SKM-1 treated with dmso at 0.1 percent for 144 hours (cell line): ENCODE measurements around the gene CCDC51.

Experiments
- DNase-seq: peaks from one replicate; lab custom pipeline; 2025; ENCODE audit not compliant: unreplicated experiment; lab: John Stamatoyannopoulos, UW

The CCDC51 gene

DNA sequence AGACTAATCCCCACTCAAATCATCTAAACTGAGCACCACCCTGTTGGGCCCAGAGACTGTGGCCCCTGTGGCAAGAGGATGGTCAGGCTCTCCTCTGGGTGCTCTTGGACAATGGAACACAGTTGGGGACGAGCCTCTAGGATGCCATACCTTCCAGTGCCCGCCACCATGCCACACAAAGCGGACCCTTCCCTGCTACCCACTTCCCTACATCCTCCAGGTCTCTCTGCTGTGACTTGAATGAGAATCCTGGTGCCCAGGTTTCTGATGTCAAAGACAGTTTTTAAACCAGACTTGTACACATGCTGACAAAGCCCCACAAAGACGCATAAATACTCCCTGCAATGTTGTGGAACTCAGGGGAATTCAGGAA is 4.7 kb downstream of the CCDC51 start:
- DNase-seq: no peak

DNA sequence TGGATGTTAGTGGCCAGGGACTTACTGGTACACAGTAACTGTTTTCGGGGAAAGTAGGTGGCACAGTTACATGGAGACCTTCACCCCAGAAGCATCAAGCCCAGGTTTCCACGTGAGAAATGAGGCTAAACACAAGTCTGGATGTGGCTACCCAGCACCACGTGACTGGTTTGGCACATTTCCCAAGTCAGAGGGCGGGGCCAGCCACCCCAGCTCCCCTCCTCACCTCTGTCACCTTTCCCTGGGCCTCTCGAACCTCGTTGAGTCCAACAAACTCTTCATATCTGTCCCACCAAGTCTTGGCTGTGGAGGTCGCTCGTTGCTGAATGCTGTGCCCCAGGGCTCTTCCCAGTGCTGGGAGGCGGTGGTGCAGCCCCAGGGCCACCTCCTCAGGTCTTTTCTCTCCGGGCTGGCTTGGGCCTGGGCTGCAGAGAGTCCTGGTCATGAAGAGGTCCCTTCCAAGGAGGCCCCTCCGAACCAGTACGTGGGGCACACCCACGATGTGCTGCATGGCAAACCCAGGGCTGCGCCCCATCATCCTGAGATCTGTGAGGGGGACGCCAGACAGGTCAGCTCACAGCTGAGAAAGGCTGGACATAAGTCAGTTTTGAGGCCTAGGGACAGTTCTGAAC is 5.2 kb downstream of the CCDC51 start:
- no peak for DNase-seq

DNA sequence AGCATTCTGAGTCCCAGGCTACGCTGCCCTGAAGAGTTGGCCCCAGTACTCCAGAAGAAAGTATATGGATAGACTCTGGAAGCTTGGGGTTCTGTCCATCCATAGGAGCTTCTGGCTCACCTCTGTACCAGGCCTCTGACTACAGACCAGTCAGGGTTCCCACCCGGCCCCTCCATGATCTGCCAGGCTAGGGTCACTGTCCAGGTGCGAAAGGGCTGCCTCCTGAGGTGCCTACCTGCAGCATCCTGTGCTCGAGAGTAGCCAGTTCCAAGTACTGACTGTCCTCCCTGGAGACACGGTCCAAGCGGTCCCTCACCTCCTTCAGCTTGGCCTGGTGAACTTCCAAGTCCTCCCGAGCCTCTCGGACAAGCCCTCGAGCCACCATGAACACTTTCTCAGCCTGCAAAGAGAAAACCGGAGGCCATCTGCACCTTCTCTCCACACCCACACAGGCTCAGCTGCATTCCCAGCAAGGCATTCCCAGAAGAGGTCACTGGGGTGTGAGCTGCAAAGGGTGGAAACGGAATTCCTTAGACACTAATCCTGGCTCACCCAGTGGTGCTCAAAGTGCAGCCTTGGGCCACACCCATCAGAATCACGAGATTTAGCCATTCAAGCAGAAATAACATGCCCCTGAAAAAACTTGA is 6.3 kb downstream of the CCDC51 start:
- no peak for DNase-seq

DNA sequence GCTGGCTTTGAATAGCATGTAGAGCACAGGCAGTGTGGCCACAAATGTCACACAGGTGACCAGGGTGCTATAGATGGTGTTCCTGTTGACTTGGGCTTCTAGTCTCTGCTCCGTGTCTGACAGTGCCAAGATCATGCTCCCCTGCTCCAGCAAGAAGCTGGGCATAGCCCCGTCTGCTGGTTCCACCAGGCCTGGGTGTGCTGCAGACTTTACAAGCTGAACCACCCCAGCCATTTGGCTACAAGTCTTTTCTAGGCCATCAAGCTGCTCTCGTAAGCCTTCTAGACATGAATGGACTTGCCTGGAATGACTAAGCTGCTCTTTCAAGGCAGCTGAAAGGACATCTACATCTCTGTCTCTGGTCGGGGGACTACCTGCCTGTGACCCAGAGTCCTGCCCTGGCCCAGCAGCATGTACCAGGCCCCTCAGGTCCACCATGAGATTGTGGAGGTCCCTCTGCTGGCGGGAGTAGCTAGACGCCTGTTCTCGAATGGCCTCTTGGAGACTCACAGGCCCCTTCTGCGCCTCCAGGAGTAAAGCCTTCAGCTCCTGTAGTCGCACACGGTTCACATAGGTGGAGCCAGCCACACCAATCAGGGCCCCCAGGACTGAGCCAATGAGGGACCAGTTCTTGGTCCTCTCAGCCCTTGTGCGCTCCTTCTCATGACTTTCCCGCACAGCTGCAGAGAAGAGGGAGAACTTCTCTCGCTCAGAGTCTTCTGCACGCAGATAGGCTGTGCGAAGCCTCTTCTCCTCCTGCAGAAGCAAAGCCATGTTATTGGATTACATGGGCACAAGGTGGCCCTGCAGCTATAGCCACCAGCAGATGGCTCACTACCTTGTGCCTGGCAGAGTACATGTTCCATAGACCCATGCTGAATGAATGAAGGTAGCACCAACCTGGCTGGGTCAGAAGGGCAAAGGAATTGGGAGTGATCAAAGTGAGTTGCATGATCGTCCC is 7.2 kb downstream of the CCDC51 start:
- no peak for DNase-seq

DNA sequence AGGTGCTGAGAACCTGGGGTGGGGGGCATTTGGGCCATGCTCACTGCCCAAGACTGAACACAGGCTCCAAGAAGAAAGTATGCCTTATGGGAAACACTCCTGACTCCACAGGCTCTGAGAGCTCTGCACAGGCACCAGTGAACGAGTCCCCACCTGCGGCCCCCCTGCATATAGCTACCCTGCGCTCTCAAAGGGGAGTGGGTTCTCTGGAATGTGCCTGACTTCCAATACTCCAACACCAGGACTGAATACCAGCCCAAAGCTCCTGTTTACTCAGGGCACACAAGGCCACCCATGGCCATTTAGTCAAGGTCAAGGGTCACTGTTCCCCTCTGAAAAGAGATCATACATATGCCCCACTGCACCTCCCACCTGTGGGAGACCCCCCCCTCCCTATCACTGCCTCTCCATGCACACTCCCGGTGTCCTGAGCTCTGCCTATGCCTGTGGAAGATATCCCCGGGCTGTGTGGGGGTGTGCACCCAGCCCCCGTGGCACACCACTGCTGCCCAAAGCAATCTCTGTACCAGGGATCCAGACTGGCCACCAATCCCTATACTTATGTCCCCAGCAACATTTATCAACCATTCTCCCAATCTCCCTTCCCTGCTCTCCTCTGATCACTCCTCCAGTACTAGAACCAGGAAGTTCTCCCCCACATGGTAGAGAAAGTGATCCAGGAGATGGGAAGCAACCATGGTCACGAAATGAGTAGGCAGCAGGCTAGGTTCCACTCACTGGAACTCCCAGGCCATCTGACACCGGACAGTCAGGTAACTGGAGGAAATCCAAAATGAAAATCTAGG is 8.5 kb downstream of the CCDC51 start:
- DNase-seq: no peak

DNA sequence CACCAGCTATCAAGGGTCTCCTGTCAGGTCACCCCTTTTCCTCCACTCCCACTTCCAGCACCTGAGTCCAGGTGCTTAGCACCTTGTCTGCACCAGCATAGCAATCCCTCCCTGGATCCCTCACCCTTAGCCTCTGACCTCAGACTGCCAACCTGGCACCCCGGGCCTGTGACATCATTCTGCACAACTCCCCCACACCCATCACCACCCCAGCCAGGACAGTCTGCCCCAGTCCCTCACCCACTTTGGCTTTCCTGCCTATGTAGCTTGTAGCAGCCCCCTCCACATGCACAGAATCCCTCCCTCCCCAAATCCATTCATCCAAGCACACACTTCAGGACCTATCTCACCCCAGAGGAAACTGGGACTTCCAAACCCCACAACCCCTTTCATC is 9.2 kb downstream of the CCDC51 start:
- no peak for DNase-seq

DNA sequence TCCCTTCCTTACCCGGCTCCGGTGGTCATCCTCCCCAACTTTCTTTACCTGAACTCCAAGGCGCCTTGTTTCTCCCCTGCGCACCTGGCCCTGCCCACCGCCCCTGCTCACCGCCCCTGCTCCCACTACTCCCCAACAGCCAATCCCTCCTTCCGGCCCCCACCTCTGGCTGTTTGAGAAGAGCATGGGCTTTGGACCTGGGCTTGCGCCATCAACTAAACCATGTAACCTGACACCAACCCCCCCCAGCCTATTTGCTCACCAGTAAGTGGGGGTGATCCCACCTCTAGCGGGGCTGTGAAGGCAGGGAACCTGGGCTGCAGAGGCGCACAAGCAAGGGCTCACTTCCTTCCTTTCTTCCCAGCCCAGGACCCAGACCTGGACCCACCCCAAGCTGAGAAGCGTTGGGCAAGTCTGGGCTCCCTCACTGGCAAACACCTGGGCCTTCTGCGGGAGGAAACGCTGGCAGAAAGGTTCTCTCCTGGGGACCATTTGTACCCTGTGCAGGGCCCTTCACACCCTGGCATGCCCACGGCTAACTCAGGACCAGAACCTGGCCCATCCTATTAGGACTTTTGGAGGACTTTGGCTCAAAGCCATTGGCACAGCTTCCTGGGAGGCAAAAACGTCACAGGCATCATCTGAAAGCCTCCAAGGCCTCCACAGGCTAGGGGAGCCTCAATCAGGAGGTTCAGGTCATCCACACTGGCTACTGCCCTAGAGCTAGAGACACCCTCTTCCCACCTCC is 9.8 kb downstream of the CCDC51 start, which contains the start of gene PLXNB1:
Gene PLXNB1, minus strand, starts transcription at position 127 of the 748 bp plus-strand sequence. CDS start 5,475 bp downstream, outside the sequence.
- DNase-seq: peak; percentile 40

DNA sequence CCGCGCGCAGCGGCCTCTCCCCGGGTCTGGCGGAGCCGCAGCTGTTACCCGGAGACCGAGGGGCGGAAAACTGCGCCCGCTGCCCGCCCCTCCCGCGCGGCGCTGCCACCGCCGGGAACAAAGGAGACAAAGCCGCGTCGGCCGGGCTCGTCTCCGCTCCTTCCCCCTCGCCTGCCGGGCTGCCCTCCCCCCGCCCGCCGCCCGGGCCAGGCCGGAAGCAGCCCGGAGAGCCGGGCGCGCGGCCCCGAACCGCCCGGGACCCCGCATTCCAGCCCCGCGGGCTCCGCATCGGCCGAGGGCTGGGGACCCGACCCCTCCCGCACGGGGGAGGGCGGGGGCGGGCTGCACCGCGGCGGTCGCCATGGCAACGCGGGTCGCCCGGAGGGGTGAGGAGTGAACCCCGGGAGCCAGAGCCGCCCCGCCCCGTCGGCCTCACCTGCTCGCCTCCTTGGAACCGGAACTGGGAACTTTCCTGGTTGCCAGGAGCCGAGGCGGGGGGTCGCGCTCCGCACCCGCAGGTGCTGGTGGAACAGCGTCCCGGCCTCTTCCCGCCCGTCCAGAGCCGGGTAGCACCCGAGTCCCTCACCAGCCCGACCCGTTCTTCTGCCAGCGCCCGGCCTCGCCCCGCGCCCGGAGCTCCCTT is 10.5 kb downstream of the CCDC51 start:
- no peak for DNase-seq

DNA sequence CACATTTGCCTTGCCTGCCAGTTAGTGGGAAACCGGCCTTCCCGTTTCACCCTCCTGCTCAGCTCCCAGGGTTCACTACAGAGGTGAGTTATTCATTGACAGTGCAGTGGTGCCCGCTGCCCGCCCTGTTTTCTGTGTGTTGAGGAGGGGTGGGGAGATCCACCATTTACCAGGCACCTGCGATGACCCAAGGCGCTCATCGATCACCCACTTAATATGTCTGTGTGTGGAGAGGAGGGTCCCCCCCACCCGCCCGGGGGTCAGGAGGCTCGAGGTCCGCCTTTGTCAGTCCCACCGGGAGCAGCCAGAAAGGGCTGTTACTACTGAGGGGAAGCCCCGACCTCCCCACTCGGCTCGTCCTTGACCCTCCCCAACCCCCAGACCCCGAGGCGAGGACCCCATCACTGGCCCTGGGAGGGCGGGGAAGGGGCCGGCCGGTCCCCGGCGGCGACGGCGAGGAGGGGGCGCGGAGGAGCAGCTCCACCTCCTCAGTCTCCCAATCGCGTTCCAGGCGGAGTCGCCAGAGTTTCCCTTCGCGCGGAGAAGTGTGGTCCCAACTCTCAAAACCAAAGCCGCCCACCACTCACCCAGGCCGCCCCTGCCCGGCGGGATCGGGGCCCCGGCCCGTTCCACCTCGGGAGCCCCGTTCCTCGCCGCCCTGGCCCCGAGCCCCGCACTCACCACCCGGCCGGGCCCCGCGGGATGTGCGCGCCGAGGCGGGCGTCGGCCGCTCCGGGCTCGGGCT is 11.2 kb downstream of the CCDC51 start:
- no peak for DNase-seq

DNA sequence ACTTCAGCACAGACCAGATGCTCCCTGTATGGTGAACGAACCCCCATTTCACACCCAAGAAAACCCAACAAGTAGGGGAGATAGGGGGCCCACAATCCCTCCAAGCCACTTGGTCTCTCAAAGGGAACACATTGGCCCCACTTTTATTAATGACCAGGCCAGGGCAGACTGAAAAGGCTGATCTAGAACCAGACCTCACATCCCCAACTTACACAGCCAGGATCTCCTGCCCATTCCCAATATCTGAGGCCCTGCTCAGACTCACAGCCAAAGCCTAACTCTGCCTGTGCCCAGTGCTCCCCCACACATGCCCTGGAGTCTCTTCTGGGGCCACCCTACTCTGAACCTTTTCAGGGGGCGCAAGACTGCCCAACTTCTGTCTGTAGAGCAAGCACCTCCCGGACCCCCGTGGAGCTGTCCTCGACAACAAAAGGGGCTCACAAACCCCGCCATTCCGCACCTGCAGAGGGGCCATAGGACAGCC is 11.8 kb downstream of the CCDC51 start:
- no peak for DNase-seq

DNA sequence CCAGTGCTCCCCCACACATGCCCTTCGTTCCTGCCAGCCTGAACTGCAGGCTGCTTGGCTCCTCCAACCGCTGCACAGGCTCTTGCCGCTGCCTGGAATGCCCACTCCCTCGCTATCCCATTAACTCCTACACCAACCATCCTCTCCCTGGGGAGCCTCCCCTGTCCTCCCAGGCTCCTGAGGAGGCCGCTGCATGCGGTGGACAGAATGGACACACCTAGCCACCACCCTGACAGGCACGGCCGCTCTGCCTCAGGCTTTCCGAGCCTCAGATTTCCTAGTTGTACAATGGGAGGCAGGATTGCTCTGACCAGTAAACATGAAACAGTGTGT is 12.3 kb downstream of the CCDC51 start:
- no peak for DNase-seq

DNA sequence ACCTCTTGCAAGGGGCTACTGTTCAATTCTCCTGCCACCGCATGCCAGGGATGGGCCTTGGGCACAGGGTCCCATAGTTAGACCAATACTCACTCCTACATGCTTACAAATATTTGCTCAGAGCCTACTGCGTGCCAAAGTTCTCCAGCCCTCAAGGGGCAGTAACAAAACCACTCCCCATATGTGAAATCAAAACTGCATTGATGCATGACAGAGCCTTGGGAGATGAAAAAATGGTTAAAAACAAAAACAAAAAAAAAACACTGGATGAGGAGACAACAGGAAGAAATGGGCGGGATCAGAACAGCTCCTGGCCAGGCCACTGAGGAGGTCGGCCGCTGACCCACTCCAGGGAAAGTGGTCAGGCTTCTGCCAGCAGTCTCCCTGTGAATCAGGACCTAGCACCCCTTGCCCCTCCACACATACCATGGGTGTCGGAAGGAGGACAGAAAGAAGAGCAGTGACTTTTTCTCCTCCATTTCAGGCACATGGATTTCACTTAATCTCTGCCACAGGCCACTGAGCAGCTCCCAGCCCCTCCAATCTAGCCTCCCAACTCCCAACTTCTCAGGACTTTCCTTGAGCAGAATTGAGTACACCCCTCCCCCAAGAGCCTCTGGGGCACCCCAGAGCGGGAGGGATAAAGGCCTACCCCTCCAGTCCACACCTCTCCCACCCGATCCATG is 12.8 kb downstream of the CCDC51 start:
- DNase-seq: no peak

DNA sequence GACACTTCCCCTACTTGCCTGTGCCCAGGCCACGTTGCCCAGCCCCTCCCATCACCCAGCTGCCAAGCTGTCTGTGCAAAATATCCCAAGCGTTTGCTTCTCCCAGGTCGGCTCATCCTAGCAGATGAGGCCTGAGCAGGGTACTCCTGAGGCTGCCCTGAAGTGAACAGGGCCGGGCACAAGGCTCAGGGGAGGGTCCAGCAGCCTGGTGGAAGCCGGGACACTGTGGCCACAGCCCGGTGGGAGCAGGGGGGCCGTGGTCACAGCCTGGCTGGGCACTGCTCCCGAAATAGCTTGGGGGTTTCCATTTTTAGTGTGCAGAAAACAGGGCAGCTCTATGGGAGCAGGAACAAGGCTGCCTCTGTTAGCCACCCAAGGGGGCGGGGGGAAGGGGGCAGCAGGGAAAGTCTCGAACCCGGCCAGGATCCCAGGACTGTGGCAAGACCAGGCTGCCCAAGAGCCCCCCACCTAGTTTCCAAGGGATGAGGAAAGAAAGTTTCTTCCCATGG is 13.5 kb downstream of the CCDC51 start:
- DNase-seq: no peak

DNA sequence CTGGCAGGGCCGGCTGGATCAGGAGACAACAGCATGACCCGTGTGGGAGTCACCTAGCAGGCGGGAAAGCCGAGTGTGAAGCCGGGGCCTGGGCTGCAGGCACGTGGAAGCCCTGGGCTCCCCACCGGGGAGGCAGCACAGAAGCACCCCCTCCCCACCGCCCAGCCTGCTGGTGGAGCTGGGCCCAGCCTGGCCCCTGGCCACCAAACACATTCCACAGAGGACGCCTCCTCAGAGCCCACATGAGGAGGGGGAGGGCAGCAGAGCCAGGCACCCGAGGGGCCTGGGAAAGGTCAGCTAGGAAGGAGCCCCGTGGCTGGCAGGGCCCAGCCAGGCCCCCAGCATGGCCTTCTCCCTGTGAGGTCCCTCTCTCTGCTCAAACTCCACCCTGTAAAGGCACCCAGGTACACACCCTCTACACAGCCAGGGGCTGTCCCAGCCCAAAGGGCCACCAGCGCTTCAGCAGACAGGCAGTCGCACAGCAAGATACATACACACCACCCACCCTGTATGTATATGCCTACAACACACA is 14.6 kb downstream of the CCDC51 start:
- DNase-seq: no peak

DNA sequence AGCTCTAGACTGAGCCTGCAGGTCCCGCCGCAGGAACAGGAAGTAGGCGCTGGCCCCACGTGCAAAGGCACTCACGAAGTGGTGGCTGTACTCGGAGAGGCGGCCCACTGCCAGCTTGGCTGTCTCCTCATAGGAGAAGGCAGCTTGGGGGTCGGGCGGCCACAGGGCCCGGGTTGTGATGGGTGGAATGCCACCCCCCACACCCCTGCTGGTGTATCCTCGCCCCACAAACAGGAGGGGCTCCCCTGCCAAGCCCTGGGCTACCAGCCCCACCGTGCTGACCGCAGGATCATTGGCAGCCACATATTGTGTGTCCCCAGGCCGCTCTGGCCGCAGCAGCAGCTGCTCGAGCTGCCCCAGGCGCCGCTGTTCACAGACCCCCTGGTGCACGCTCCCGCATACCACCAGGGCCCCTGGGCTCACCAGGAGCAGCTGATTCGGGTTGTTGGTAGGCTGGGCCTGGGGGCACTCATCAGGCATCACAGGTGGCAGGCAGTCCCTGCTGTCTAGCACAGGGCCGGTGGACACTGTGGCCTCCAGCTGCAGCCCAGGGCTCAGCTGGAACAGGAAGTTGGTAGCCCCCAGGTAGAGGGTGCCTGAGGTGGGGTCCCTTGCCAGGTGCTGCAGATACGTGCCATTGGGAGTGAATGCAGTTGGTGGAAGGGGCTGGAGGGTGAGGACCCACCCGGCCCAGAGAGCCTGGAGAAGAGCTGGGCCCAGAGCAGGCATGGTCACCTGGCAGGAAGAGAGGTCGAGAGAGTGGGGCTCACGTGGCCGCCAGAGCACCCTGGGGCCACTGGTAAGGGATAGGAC is 15.8 kb downstream of the CCDC51 start:
- no peak for DNase-seq

DNA sequence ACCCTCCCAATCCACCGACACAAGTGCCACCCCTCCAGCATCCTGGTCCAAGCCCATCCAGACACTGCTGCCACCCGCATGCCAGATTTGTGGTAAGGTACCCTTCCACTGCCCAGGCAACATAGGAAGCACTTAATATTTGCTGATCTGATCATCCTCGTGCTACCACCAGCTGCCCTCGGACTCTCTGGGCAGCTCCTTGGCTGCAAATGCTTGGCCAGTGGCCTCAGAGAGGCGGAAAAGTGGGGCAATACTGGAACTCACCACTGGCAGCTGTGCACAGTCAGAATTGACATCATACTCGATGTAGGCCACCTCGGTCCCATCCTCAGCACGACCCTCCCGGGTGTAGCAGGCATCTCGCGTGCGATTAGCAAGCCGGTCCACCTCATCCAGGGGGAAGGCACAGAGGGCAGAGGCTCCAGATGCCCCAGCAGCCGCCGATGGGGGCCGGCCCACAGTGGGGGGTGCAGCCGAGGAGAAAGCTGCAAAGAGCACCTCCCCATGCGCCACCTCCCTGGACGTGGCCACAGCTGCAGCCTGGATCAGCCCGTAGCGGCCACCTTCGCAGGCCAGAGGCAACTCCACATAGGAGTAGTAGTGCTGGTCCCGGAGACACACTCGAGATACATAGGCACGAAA is 16.6 kb downstream of the CCDC51 start:
- no peak for DNase-seq

DNA sequence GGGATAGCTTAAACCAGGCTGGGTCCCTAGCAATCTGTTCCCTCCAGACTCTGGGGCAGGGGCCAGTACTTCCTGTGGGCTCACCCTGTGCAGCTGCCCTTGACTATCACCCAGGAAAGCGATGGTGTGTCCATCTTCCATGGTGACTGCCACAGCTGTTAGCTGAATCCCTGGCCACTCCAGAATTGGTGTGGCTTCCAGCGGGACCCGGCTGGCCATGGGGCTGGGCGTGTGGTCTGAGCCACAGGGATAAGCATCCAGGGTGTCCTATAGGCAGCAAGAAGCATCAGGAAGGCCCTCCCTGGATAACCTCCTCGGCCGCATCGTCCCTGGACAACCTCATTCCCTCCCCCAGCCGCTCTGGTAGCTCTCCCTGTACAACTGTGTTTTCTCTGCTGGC is 17.2 kb downstream of the CCDC51 start:
- DNase-seq: no peak
